ENCODE measurements around the gene HEMK1.

Gene HEMK1

DNA sequence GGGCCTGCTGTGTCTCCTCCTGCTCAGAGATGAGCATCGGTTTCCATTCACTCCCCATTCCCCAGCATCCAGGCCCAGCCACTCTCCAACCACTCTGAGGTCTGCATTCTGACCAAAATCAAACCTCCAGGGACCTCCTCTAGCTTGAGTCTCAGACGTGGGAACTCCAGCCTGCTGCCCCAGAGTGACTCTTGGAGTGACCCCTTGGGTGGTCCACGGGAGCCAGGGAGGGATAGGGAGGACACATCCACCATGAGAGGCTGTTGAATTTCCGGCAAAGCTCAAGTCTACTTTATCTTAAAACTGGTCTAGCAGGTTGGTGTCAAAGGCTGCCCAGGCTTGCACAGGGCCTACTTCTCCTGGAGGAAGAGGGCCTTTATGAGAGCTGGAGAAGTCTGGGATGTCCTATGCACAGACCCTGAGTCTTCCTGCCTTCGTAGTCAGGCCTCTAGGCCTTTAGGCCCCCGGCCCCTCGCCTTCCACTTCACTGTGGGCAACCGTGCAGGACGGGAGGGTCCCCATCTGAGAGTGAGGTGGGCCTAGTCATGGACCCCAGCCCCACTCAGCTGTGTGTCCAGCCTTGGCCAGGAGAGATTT, 33.4 kb downstream of the HEMK1 start:
- DNase-seq (ENCODE audit: low spot score), result no peak

DNA sequence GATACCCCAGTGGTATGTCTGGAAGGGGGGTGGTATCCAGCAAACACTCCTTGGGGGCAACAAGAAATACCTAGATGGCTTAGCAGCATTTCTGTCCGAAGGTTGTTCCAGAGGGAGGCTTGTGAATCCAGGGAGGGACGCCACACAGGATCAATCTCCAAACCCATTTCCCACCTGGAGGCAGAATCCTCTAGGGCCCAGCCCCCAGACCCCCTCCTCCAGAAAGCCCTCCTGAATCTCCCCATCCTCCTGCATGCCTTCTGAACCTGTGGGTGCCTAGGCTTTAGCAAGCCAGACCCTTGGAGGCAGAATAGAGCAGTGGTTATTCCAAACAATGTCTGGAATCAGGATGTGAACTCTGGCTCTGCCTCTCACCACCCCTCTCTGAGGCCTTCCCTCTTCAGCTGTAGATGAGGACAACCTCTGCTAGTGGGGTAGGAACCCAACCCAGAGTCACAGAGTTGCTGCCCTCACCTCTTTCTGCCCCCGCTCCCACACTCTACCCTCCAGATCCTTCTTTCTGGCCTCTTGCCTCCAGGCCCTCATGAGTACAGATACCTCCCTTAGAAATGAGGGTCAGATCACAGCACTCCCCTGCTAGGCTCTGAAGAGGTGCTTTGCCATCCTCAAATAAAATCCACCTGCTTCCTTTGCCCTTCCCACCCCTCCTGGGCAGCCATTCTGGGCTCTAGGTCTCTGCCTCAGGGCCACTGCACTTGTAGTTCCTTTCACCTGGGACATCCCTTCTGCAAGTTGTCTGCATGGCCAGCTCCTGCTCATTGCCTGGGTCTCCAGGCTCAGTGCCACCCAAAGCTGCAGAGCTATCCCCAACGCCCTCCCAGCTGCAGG, 34.2 kb downstream of the HEMK1 start:
- no peak for DNase-seq (ENCODE audit: low spot score)

DNA sequence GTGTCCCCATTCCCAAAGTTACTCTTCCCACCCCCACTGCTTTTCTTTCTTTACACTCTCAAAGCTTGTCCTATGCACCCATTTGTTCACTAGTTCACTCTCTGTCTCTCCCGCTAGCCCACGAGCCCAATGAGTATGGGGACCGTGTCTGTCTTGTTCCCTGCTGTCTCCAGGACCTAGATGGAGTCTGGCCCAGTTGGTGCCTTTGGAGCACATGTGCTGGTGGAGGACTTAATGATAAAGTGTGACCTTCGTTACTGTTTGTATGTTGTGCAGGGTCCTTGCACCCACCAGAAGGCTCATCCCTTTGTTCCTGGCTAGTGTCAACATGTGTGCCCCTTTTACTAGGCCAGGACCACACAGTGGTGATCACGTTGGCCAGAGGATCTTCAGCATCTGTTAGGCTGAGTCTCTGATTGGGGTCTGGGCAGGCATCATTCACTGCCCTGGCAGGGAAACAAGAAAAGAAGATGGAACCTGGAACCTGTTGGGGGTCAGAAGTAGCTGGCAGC, 34.8 kb downstream of the HEMK1 start:
- DNase-seq (ENCODE audit: low spot score), result no peak

DNA sequence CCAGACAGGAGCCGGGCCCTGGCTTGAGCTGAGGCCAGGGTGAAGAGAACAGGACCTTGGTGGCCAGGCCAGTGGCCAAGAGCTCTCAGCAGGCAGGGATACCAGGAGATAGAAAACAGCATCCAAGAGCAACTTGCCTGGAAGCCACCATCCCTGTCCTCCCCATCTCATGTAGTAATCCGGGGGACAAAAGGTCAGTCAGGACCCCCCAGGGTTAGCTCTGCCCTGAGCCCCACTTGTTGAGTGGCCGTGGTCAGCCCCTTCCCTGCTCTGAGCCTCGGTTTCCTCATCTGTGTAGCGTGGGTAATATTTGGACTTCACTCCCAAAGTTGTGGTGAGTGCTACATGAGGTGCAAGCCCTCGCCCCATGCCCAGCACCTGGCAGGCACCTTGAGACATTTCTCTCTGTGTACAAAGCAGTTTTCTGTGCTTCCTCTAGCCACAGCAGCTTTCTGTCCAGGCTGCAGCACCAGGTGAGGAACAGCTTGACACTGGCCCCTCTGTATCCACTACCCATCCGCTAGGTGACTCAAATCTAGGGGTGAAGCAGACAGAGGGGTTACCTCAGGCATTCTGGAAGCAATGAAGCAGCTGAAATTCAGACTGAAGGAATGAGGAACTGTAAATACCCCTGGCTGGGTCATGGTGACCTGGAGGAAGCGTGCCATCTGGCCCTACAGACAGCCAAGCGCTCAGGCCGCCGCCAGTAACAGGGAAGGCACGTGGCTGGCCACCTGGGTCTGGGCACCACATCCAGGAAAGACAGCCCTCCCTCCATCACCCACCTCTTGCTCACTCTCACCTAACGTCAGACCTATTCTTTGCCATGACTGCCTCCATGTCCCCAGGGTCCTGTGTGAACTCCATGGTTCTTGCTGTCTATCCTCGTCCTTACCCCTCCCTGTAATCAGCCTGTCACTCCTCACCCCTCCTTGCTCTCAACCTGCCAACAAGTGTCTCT, 35.6 kb downstream of the HEMK1 start:
- no peak for DNase-seq (ENCODE audit: low spot score)

DNA sequence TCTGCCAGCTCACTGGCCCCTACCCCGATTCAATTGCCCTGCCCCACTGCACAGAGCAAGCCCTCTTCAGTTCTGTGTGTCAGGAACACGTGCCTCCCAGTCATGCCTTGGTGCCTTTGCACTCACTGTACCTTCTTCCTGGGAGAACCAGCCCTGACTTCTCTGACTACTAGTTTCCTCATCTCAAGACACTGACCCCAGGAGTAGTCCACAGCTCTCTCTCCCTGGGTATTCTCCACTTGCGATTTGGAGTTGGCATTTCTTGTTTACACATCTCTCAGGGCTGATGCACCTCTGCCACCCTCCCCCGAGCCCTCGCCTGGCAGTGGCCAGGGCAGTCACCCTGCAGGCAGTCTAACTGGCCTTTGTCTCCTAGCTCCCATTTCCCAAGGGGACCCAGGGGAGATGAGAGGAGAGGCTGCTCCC, 36.6 kb downstream of the HEMK1 start:
- no peak for DNase-seq (ENCODE audit: low spot score)

DNA sequence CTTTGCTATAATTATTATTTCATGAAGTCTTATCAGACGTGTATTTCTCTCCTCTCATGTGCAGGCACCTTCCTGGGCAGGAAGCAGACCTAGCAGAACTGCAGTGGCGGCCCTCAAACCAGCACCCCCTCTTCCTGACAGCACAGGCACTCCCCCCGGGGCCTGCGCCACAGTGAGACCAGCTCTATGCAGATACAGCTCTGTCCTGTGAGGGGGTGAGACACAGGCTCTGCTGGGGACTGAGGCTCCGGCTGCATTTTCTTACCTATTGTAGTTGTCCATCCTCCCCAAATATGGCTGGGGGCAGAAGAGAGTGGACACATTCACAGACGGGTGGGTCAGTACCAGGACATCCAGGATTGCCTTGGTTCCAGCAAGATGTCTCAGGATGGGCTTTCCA, 37.3 kb downstream of the HEMK1 start:
- DNase-seq (ENCODE audit: low spot score), result no peak

DNA sequence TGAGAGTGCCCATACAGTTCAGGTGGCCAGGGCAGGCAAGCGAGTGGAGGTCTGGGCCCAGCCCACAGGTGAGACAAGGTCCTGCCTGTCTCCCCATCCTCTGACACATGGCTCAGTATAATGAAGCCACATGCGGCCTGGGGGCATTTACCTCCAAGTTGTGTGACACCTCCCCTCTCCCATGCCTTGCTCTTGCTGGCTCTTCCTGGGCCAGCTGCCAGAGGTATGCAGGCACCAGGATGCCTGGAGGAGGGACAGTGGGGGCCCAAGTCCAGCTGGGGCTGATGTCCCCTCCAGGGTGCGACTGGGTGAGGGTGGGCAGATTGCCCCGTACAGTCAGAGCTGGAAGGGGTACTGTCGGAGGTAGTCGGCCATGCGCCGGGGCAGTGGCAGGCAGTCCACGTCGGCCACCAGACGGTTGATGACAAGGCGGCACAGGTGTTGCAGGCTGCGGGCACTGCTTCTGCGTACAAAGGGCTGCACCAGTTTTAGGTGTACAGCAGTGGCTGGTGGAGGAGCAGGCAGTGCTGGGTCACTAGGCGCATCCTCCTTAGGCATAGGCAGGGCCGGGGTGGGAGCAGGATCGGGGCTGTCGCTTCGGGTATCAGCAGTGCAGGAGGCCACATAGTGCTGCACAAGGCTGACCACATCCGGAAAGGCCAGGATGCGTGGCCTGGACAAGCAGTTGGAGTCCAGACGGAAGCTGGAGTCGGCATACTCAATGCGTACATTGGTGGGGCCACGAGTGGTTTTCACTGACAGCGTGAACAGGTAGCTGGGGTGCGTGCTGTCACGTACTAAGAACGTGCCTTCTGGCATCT, 38.2 kb downstream of the HEMK1 start:
- DNase-seq (ENCODE audit: low spot score), result no peak

DNA sequence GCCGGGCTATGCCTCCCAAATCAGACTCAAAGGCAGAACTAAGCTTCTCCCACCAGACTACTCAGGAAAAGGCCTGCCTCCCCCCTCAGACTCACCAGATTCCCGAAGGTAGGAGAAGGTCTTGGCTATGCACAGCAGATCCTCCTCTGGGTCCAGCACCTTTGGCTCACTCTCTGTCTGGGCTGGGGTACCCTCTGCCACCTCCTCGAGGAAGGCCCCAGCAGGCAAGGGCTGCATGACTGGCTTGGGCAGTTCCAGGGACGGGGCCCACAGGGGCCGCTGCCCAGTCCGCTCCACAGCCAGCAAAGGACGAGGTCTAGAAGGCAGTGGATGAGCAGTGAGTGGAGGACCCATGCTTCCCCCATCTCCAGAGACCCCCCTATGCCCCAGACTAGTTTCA, 39.0 kb downstream of the HEMK1 start:
- DNase-seq (ENCODE audit: low spot score), result no peak

DNA sequence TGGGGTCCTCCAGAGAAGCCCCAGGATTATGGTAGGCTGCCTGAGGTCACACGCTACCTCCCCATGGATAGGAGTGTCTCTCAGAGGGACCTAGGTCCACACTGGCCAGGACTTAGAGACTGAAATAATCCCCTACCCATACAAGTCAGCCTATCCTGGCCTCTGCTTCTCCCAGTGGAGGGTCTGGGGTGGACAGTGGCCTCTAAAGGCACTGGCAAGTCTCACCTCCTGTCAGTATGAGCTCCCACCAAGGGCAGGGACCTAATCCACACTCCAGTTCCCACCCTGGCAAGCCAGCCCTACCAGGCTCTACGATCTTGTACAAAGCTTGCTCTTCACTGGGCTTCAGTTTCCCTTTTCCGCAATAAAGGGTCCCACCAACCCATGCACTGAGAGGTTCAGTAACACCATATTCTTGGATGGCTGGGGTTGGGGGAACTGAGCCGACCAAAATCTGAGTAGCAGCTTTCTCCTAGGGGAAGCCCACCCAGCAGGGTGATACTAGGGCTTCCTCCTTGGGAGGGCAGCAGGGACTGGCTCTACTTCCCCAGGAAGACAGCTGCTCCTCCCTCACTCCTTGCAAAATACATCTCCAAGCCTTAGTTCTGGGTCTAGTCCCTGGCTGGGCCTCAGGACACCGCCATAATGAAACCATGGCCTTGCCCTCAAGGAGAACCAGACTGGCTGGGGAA, 39.9 kb downstream of the HEMK1 start:
- DNase-seq (ENCODE audit: low spot score), result no peak

DNA sequence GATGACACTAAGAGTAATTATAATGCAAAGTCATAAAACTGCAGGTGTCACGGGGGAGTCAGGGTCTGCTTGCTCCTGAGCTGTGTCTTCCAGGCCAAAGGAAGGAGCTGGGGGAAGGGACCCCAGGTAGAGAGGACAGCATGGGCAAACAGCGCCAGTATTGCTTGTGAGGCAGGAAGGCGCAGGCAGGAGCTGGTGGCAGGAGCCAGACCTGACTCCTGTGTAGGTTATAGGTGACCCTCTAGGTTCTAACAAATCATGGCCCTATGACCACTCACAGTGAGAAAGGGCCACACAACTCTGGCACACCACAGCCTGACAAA, 40.4 kb downstream of the HEMK1 start:
- DNase-seq (ENCODE audit: low spot score), result no peak

DNA sequence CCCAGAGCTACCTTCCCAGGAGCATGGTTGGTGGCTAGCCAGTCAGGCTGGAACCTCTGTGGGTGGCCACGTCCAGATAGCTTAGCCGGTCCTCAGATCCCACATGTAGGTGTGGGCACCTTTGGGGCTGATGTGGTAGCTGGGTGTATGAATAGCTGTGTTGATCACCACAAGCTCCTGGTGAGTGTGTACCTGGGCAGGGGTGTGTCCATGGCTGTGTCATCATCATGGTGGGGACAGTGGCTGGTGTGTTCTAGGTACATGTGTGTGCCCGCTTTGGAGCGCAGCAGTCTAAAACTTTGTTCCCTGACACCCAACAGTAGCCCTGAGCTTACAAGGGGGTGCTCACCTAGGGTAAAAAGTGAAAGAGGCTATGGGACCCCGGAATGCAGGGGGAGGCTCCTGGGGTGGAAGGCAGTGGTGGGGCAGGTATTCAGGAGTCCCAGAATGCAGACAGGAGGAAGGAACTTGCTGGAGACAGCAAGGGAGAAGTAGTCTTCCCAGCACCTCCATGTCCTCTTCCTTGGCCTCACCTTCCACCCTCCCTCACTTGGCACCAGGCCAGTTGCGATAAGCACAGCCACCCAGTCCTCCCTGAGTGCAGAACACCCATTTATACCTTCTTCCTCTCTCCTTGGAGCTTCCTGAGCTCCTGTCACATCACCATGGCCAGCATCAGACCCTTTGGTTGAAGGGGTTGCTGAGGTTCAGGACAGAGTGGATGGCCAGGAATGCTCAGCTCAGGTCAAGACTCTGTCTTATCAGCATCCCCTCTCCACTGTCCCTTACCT, 41.1 kb downstream of the HEMK1 start:
- no peak for DNase-seq (ENCODE audit: low spot score)

DNA sequence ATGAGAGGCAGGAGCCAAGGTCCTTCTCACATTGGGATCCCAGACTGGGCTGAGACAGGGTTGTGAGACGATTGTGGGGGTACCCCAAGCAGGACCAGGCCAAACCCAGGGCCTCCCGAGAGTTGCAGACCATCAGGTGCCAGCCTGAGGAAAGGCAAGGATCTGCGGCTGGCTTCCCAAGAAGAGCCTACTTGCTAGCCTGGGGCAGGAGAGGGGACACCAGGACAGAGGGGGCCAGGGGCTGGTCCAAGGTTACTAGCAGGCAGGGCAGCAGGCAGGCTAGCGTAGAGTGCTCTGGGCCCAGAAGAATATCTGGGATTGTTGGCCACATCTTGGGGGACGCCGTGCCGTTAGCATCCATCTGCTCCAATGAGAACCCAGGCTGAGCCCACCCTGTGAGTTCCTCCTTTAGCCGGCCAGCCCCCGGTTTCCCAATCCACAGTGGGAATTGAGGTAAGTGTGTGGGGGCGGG, 41.7 kb downstream of the HEMK1 start:
- no peak for DNase-seq (ENCODE audit: low spot score)

DNA sequence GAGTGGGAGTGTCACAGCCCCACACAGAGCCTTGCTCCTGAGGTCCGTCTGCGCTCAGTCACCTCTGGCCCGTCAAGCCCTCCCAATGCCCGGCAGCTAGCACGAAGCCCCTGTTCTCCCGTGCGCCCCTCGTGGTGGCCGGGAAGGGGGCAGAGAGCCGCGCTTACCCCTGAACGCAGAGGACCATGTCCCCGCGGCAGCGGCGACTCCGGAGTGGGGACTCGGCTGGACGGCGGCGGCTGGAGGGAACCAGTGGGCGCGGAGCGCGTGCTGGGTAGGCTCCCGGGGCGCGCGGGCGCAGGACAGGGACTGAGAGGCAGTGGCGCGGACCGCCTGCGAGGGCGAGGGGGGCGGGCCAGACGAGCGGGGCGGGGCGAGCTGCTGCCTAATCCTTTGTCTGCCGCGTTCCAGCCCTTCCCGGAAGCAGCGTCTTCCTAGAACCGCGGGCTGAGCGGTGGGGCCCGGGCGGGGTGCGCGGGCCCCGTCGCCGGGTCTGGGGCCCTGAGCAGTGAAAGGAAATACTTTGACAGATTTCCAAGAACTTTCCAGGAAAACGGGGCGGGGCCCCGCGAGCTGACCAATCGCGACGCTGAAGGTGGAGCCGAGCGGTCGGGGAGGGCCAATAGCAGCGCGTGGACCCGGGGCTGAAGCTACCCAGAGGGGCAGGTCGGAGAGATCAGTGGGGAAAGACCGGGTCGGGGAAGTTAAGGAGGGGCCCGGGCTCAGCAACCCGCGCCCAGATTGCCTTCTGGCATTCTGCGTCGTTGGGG, 42.3 kb downstream of the HEMK1 start, which contains the start of gene CISH:
Gene CISH, minus strand, starts transcription at position 311 of the 770 bp plus-strand sequence. Its CDS starts 124 bp downstream, at position 187.
- DNase-seq (ENCODE audit: low spot score), result peak; percentile 99

DNA sequence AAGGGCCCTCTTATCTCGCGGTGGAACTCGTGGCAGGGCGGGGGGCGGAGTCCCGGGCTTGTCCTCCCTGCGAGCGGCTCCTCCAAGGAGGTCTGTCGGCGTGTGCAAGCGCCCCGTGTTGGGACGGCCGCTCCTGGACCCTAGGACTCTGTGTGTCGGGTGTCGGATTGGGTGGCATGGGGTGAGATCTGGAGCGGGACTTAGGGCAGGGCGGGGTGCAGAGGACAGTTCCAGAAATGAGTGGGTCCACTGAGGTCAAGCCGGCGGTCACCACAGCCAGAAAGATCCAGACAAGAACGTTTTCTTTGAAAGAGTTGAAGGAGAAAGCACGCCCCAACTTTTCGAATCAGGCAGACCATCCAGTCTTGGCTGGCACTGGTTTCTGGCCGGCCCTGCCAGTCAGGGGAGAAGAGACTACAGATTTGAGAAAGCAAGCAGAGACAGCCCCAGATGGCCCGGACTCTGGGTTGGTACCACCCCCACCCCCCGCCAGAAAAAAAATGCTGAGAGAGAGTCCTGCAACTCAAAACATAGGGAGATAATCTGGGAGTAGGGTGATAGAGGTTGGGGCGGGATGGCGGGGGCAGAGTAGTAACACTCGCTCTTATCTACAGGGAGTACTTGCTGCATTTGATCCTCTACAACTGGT, 43.0 kb downstream of the HEMK1 start:
- no peak for DNase-seq (ENCODE audit: low spot score)

DNA sequence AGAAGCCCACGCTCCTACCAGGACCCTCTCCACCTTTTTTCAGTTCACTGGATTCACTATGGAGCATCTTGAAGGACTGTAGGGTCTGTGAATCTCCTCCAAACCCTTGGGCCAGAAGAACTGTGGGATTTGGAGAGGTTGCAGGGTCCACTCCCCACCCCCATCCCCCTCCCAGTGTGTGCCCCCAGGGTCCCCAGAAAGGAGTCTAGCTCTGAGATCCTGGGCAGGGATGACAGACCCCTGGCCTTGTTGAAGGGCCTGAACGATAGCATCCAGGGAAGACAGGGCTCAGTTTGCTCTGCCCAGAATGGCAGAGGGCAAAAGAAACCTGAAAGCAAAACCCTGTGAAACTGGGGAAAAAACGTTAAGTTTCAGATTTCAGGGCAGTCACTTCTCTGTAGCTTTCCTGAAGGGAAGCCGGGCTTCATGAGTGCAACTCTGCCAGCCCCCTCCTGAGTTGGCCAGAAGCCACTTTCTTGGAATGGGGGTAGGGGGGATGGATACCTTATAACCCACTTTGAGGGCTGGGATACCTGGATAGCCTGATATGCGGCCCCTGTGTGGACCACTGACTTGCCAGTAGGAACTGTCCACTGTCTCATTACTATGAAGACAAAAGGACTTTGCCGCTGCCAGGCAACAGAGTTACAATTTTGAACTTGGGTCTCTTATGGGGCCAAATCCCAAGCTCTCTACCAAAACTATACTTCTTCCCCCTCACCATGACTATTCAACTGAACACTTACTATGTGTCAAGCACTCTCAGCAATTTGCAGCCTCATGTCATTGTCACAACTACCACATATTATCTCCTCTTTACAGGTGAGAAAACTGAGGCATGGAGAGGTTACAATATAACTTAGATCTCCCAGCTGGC, 43.9 kb downstream of the HEMK1 start:
- DNase-seq (ENCODE audit: low spot score), result no peak

DNA sequence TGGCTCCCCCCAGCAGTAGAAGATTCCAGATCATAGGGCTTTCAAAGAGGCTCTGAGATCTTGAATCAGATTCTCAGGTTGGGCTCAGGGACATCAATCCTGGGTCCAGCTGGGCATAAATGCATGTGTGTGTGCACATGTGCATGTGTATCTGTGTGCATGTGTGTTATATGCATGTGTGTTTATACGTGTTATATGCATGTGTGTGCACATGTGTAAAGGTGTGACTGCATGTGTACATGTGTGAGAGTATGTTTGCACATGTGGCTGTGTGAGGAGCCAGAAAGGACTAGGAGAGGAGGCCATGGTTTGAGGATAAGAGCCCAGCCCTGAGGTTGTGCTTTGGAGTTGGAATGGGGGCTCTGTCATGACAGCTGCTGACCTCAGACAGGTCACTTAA, 45.9 kb downstream of the HEMK1 start:
- DNase-seq (ENCODE audit: low spot score), result no peak

DNA sequence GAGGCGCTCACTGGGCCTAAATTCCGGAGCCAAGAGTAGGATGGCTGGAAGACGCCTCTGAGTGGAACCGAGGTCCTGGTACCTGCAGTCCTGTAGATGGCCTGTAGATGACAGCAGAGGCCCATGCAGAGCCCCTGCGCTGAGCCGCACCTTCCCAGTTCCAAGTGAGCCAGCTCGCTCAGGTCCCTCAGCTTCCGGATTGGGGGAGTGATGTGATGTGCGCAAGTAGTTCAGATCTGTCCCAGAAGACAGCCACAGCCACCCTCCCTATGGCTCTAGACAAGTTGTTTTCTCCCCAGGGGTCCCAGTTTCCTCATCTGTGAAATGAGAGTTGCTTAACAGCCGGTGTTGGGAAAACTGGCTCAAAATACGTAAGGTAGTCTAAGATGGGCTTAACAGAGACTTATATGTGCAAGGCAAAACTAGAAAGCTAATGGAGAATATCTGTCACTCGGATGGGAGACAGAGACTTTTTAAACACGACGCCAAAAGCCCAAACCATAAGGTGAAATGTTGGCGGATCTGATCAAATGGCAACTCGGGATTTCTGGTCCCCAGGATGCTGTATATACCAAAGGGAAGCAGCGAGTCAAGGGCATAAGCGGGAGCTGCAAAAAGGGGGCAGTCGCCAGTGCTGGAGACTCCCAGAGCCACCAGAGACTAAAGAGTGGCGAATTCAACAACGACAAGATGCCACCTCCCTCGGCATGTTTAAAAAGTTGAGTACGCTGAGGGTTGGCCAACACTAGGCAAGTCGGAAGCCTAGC, 46.9 kb downstream of the HEMK1 start:
- peak; percentile 86 for DNase-seq (ENCODE audit: low spot score)

Data from left forelimb (tissue), 1 donor.